Stimulated activated CD8-positive, alpha-beta memory T cell treated with anti-CD3 and anti-CD28 coated beads, Interleukin-12 subunit alpha, Interleukin-12 subunit beta, amount 100 ng/mL, for 24 hours (primary cell): ENCODE results near the gene SIRPD.
A peak's percentile ranks its signal among the peaks of the same experiment; 100 is the strongest.
"Not testable (repeated sequence)": the region's sequence is repeated elsewhere in the genome, so short reads cannot be mapped to it uniquely, and the experiment has no call there.

ENCODE experiments used
- DNase-seq: peaks from one replicate; pipeline ENCODE4 v3.0.0-alpha.2; 2020; ENCODE audit errors: extremely low read depth

SIRPD gene

GRCh38 chr20:1537731-1538058 is 19.8 kb downstream of the SIRPD start:
- DNase-seq, result no peak

GRCh38 chr20:1536893-1537730 is 20.4 kb downstream of the SIRPD start:
- no peak for DNase-seq

- DNase-seq, result no peak
Observed at GRCh38 chr20:1535420-1536175, 21.9 kb downstream of the SIRPD start.

GRCh38 chr20:1534526-1534925 is 23.0 kb downstream of the SIRPD start:
- DNase-seq, result no peak

GRCh38 chr20:1533059-1533458 is 24.4 kb downstream of the SIRPD start:
- no peak for DNase-seq

GRCh38 chr20:1528811-1529210 is 28.7 kb downstream of the SIRPD start:
- no peak for DNase-seq

GRCh38 chr20:1527923-1528322 is 29.6 kb downstream of the SIRPD start:
- DNase-seq, result no peak

- no peak for DNase-seq
Observed at GRCh38 chr20:1526896-1527295, 30.6 kb downstream of the SIRPD start.

- DNase-seq, result no peak
Observed at GRCh38 chr20:1526310-1526709, 31.2 kb downstream of the SIRPD start.

- no peak for DNase-seq
Observed at GRCh38 chr20:1524004-1524403, 33.5 kb downstream of the SIRPD start.

- no peak for DNase-seq
Observed at GRCh38 chr20:1517010-1517409, 40.5 kb downstream of the SIRPD start.

- DNase-seq, result no peak
Observed at GRCh38 chr20:1513801-1514200, 43.7 kb downstream of the SIRPD start.

- DNase-seq, result no peak
Observed at GRCh38 chr20:1509237-1509636, 48.3 kb downstream of the SIRPD start.

GRCh38 chr20:1508574-1508973 is 48.9 kb downstream of the SIRPD start:
- no peak for DNase-seq

GRCh38 chr20:1507276-1507675 is 50.2 kb downstream of the SIRPD start:
- DNase-seq, result no peak

- DNase-seq, result no peak
Observed at GRCh38 chr20:1505871-1506270, 51.6 kb downstream of the SIRPD start.

GRCh38 chr20:1505361-1505760 is 52.1 kb downstream of the SIRPD start:
- DNase-seq, result no peak

- peak; percentile 42 for DNase-seq
Observed at GRCh38 chr20:1503564-1504227, 53.8 kb downstream of the SIRPD start.

GRCh38 chr20:1500496-1500895 is 57.0 kb downstream of the SIRPD start:
- DNase-seq, result no peak

GRCh38 chr20:1499528-1500420 is 57.7 kb downstream of the SIRPD start:
- DNase-seq, result no peak

- DNase-seq, result not testable (repeated sequence)
Observed at GRCh38 chr20:1497371-1497770, 60.1 kb downstream of the SIRPD start.

GRCh38 chr20:1496930-1497329 is 60.6 kb downstream of the SIRPD start:
- no peak for DNase-seq
